Colonic mucosa (tissue), 4 donors: Measurements from ENCODE around the gene TSPAN19. TPM values are rescaled to one million over a fixed set of nuclear protein-coding genes. Genes with fewer than 3 reads are reported as not detected.

Experiments
- DNase-seq: peaks from one replicate; pipeline ENCODE4 v3.0.0-alpha.2; 2020
- H3K27ac ChIP-seq: fragments of 200-600 bp; one replicate; pipeline ENCODE4 v1.8.0; 2021
- H3K27me3 ChIP-seq: fragments of 200-600 bp; one replicate; pipeline ENCODE4 v1.8.0; 2021
- H3K36me3 ChIP-seq: fragments of 200-600 bp; one replicate; pipeline ENCODE4 v1.8.0; 2021
- H3K4me1 ChIP-seq: fragments of 200-600 bp; one replicate; pipeline ENCODE4 v1.8.0; 2021; ENCODE audit warnings: mild to moderate bottlenecking
- H3K4me3 ChIP-seq: fragments of 200-600 bp; one replicate; pipeline ENCODE4 v1.8.0; 2021
- H3K9ac ChIP-seq, 2 donors: one replicate each; pipeline ENCODE4 v1.7.0; 2013; ENCODE audit warnings: control low read depth in 2 of 2, low read depth in 2 of 2, low read length in 2 of 2
- H3K9me3 ChIP-seq: fragments of 200-600 bp; one replicate; pipeline ENCODE4 v1.8.0; 2021
- intact Hi-C: fragments of 100-400 bp; cut with DNase I; formaldehyde crosslinking; loops from one replicate; pipeline ENCODE4 v1.14.1; 2022
- total RNA-seq, 2 donors: library from RNA; stranded (reverse); fragmentation: NEBNext Ultra II Directional in 1 of 2; extraction: Animal tissue kit (Norgen Biotek cat#: 25700) in 1 of 2; gene quantifications; one replicate each; pipeline ENCODE4 v1.2.1, GENCODE V29; 2021
- TF ChIP-seq, protein P1 (sequence below): fragments of 200-600 bp; IDR thresholded peaks from one replicate; pipeline ENCODE4 v1.8.0; 2022; ENCODE audit warnings: antibody characterized with exemption, mild to moderate bottlenecking
- donor health status: healthy.
- donor health status: DM: no; HTN: no; CAD: no.
- donor health status: DM: no; HTN: no; CAD: no.

The TSPAN19 gene
- total RNA-seq, 2 donors from 2014 or later: not detected

DNA sequence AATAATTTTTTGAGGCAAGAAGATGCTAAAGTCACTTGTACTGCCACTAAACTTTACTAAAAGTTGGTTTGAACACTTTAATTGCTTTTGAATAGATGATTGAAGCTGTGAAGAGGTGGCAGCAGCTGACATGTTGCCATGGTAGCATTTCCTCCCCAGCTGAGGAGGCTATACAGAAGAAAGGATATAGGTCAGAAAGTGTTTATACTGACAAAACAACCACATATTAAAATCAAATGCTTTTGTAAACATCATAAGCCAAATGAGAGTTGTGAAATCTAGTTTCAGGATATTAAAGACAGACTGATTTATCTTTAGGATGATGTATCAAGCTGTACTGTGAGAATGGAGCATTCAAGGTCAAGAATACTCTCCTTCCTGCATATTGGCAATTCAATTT is 41.7 kb downstream of the TSPAN19 start:
- H3K36me3 ChIP-seq: no peaks in the 10 kb centered on the region
- no peaks in the 10 kb centered on the region for H3K27me3 ChIP-seq
- no peak for DNase-seq
- TF ChIP-seq, protein P1, sequence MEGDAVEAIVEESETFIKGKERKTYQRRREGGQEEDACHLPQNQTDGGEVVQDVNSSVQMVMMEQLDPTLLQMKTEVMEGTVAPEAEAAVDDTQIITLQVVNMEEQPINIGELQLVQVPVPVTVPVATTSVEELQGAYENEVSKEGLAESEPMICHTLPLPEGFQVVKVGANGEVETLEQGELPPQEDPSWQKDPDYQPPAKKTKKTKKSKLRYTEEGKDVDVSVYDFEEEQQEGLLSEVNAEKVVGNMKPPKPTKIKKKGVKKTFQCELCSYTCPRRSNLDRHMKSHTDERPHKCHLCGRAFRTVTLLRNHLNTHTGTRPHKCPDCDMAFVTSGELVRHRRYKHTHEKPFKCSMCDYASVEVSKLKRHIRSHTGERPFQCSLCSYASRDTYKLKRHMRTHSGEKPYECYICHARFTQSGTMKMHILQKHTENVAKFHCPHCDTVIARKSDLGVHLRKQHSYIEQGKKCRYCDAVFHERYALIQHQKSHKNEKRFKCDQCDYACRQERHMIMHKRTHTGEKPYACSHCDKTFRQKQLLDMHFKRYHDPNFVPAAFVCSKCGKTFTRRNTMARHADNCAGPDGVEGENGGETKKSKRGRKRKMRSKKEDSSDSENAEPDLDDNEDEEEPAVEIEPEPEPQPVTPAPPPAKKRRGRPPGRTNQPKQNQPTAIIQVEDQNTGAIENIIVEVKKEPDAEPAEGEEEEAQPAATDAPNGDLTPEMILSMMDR: no peak
- intact Hi-C loops: no loop called here
- H3K27ac ChIP-seq: no peak overlapping the region
- no peak overlapping the region for H3K4me3 ChIP-seq
- H3K9me3 ChIP-seq: no peaks in the 10 kb centered on the region
- no peaks in the 10 kb centered on the region for H3K4me1 ChIP-seq
- no peak overlapping the region for H3K9ac ChIP-seq

DNA sequence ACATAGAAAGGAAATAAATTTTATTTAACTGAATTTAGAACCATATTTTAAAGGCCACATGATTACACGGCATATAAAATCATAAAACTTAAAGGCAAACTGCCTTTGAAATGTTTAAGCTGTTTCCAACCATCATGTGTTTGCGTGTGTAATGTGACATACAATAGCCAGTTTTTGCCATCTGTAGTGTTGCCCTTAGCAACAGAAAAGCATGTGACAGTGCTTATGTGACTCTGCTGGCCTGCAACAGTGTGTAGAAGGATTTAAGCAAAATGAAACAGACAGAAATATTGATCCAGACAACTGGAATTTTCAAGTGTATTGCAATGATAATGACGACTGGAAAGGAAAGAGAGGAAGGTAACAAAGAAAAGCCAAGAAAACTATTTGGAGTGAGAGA is 49.5 kb downstream of the TSPAN19 start:
- no peaks in the 10 kb centered on the region for H3K36me3 ChIP-seq
- no peak overlapping the region for H3K27ac ChIP-seq
- DNase-seq: no peak
- no peaks in the 10 kb centered on the region for H3K4me1 ChIP-seq
- H3K9ac ChIP-seq: no peak overlapping the region
- intact Hi-C loops: no loop called here
- no peaks in the 10 kb centered on the region for H3K9me3 ChIP-seq
- TF ChIP-seq, protein P1: no peak
- no peaks in the 10 kb centered on the region for H3K27me3 ChIP-seq
- no peak overlapping the region for H3K4me3 ChIP-seq

DNA sequence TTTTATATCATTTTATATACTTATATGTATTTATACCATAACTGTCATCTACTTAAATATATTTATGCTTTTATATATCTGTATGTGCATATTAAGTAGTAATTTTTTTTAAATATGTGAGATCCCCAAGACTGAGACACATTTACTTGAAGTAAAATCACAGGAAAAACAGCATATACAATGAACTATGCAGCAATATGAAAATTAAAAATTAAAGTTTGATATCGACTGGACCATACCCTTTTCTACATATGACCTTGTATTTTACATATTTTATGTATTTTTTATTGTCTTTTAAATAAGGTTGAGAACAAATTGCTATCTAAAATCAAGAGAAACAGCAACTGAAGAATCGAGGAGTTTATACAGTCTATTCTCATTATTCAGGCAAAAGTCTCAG is 50.0 kb downstream of the TSPAN19 start:
- Histone ChIP-seq H3K27ac (no peak overlapping the region), H3K4me3 (no peak overlapping the region), H3K9ac (no peak overlapping the region), H3K36me3 (no peaks in the 10 kb centered on the region), H3K9me3 (no peaks in the 10 kb centered on the region), H3K4me1 (no peaks in the 10 kb centered on the region), H3K27me3 (no peaks in the 10 kb centered on the region)
- intact Hi-C loops: no loop called here
- TF ChIP-seq, protein P1: no peak
- no peak for DNase-seq

DNA sequence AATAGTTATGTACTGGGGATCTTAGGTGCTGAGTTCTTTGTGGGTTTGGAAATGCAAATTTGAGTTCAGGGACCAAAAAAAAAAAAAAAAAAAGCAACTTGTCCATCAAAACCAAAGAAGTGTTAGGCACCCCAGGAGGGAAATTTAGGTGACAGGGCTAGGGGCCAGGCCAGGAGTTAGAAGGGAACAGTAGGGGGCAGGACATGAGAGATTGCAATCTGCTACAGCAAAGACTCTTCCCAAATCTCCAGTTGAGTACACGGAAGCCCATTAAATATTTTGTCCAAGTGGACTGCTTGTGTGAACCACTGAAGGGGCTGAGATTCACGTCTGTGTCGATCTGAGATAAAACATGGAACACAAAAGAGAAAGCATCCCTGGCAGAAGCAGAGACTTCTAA is 52.8 kb downstream of the TSPAN19 start:
- H3K4me1 ChIP-seq: no peaks in the 10 kb centered on the region
- no peak overlapping the region for H3K9ac ChIP-seq
- no peaks in the 10 kb centered on the region for H3K27me3 ChIP-seq
- TF ChIP-seq, protein P1: no peak
- no peaks in the 10 kb centered on the region for H3K36me3 ChIP-seq
- no peak overlapping the region for H3K4me3 ChIP-seq
- H3K9me3 ChIP-seq: no peaks in the 10 kb centered on the region
- intact Hi-C loops: no loop called here
- H3K27ac ChIP-seq: no peak overlapping the region
- DNase-seq: no peak

DNA sequence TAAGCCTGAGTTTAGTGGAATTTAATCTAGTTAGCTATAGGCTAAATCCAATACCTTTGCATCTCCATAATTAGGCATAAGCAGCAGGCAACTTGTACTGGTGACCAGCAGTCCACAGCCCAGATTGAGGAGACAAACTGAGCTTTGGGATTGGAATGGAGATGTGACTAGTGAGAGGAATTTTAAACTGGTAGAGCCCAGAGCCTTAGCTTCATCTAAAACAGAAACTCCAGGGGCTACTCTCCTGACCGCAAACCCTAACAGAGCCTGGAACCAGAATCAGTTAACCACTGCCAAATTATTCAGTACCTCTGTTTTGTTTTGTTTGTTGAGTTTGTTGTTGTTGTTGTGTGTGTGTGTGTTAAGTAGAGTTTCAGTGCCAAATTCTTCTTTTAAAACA is 53.2 kb downstream of the TSPAN19 start:
- Histone ChIP-seq H3K9ac (no peak overlapping the region), H3K36me3 (no peaks in the 10 kb centered on the region), H3K9me3 (no peaks in the 10 kb centered on the region), H3K4me3 (no peak overlapping the region), H3K27me3 (no peaks in the 10 kb centered on the region), H3K4me1 (no peaks in the 10 kb centered on the region), H3K27ac (no peak overlapping the region)
- TF ChIP-seq, protein P1: no peak
- intact Hi-C loops: no loop called here
- no peak for DNase-seq

DNA sequence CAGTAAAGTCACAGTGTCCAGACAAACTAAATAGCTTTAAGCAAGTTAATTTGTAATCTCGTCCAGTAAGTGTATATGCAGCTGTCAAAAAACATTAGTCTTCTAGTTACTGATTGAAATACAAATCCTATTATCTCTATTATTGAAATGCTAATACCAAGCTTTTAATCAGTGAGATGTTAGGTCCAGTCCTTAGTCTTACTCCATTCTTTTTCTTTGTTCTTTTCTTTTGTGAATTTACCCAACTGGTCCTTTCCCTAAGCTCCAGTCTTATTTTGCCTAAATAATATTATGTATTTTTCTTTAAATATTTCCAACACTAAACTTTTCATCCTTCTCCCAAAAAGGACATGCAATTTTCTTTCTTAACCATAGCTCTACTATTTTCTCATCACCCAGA is 57.2 kb downstream of the TSPAN19 start:
- no peaks in the 10 kb centered on the region for H3K4me1 ChIP-seq
- intact Hi-C loops: no loop called here

More for the DNA sequence above, 57.2 kb downstream of the TSPAN19 start:
- DNase-seq: no peak
- no peaks in the 10 kb centered on the region for H3K36me3 ChIP-seq
- no peak overlapping the region for H3K9ac ChIP-seq
- TF ChIP-seq, protein P1: no peak
- no peaks in the 10 kb centered on the region for H3K27me3 ChIP-seq
- H3K27ac ChIP-seq: no peak overlapping the region
- H3K4me3 ChIP-seq: no peak overlapping the region
- H3K9me3 ChIP-seq: no peaks in the 10 kb centered on the region
